ENCODE results near the gene ARHGEF1.
A peak's percentile ranks its signal among the peaks of the same experiment; 100 is the strongest.

ARHGEF1 gene

DNA sequence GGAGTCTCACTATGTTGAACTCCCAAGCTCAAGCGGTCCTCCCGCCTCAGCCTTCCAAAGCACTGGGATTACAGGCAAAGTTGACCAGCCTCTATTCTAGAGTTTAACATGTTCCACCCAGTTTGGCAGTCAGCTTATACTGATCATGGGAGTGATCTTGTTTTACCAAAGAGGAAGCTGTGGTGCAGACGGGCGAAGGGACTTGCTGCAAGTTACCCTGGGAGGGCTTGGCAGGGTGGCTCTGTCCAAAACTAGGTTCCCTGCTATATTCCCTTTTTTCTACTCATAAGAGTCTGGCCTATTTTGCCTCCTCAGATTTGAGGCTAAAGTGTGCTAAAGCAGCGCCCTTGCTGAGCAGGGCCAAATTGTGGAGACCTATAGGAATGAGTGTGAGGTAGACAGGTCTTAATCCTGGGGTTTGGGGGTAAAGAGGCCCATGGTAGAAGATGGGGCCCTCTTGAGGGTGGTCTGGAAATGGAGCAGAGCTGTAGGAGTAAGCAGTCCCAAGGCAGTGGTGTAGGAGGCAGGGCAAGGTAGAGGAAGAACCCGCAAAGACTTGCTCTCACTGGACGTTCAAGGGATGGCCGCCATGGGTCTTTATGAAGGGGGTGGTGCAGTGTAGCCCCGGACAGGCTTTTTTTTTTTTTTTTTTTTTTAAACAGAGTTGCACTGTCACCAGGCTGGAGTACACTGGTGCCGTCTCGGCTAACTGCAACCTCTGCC is 19.6 kb upstream of the ARHGEF1 start:
- TF ChIP-seq, protein P1, sequence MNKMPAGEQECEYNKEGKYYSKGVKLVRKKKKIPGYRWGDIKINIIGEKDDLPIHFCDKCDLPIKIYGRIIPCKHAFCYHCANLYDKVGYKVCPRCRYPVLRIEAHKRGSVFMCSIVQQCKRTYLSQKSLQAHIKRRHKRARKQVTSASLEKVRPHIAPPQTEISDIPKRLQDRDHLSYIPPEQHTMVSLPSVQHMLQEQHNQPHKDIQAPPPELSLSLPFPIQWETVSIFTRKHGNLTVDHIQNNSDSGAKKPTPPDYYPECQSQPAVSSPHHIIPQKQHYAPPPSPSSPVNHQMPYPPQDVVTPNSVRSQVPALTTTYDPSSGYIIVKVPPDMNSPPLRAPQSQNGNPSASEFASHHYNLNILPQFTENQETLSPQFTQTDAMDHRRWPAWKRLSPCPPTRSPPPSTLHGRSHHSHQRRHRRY (tag by site-specific recombination; IDR thresholded peaks at IDR 0.05), result no peak
- TF ChIP-seq ZNF121 (tag by site-specific recombination; IDR thresholded peaks at IDR 0.05) (no peak), ZNF112 (tag by site-specific recombination; IDR thresholded peaks at IDR 0.05) (no peak), ZIC2 (tag by site-specific recombination; IDR thresholded peaks at IDR 0.05) (no peak)
- ChIA-PET CTCF (interaction anchor here (0.6 to 2.2 kb wide), 4 partner anchors 10 to 578 kb away, joined by 3 to 19 read pairs (median 5); no protein-coding TSS in a partner anchor), POLR2A (interaction anchor here (0.6 to 3.2 kb wide), 5 partner anchors 9 to 1706 kb away, joined by 3 to 22 read pairs (median 7); partner anchors contain the start of gene RABAC1)
- Histone ChIP-seq H3K4me3 (ENCODE audit: low read depth, low read length) (no peak overlapping the region), H3K9me3 (ENCODE audit: control insufficient read depth, insufficient read depth, low read depth, low read length) (no peaks in the 10 kb centered on the region), H3K36me3 (ENCODE audit: control insufficient read depth in 2 of 2, insufficient read depth in 1 of 2, low read length in 2 of 2) (peaks cover 77% of the 10 kb centered on the region in 2 experiments), H3K4me1 (ENCODE audit: control insufficient read depth, insufficient read depth, low read length) (peaks cover 31% of the 10 kb centered on the region), H3K27ac (ENCODE audit: extremely low read depth, low read depth, low read length) (peak overlapping the region; percentile 100)

- H3K4me3 ChIP-seq (ENCODE audit: low read depth, low read length), result no peak overlapping the region
- no peaks in the 10 kb centered on the region for H3K9me3 ChIP-seq (ENCODE audit: control insufficient read depth, insufficient read depth, low read depth, low read length)
- peaks cover 31% of the 10 kb centered on the region for H3K4me1 ChIP-seq (ENCODE audit: control insufficient read depth, insufficient read depth, low read length)
- H3K27ac ChIP-seq (ENCODE audit: extremely low read depth, low read depth, low read length), result peak overlapping the region; percentile 54
- TF ChIP-seq ZNF223 (tag by site-specific recombination; IDR thresholded peaks at IDR 0.05) (no peak), ZNF629 (tag by site-specific recombination; IDR thresholded peaks at IDR 0.05) (no peak), ZNF335 (tag by site-specific recombination; conservative IDR thresholded peaks at IDR 0.05) (no peak), ZNF548 (tag by site-specific recombination; IDR thresholded peaks at IDR 0.05) (no peak), ZNF513 (tag by site-specific recombination; IDR thresholded peaks at IDR 0.05) (no peak), ZNF791 (tag by site-specific recombination; IDR thresholded peaks at IDR 0.05) (no peak), PRDM6 (tag by site-specific recombination; IDR thresholded peaks at IDR 0.05) (no peak), ZNF37A (tag by site-specific recombination; IDR thresholded peaks at IDR 0.05) (no peak), YY1 (tag by site-specific recombination; IDR thresholded peaks at IDR 0.05) (no peak), ZNF654 (tag by site-specific recombination; IDR thresholded peaks at IDR 0.05; ENCODE audit: low read depth) (no peak), PRDM1 (tag by site-specific recombination; IDR thresholded peaks at IDR 0.05) (no peak)
- TF ChIP-seq, protein P2, sequence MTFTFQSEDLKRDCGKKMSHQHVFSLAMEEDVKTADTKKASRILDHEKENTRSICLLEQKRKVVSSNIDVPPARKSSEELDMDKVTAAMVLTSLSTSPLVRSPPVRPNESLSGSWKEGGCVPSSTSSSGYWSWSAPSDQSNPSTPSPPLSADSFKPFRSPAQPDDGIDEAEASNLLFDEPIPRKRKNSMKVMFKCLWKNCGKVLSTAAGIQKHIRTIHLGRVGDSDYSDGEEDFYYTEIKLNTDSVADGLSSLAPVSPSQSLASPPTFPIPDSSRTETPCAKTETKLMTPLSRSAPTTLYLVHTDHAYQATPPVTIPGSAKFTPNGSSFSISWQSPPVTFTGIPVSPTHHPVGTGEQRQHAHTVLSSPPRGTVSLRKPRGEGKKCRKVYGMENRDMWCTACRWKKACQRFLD (tag by site-specific recombination; IDR thresholded peaks at IDR 0.05), result no peak
- TF ChIP-seq, protein P3, sequence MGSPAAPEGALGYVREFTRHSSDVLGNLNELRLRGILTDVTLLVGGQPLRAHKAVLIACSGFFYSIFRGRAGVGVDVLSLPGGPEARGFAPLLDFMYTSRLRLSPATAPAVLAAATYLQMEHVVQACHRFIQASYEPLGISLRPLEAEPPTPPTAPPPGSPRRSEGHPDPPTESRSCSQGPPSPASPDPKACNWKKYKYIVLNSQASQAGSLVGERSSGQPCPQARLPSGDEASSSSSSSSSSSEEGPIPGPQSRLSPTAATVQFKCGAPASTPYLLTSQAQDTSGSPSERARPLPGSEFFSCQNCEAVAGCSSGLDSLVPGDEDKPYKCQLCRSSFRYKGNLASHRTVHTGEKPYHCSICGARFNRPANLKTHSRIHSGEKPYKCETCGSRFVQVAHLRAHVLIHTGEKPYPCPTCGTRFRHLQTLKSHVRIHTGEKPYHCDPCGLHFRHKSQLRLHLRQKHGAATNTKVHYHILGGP (tag by site-specific recombination; IDR thresholded peaks at IDR 0.05), result no peak
- TF ChIP-seq, protein P4, sequence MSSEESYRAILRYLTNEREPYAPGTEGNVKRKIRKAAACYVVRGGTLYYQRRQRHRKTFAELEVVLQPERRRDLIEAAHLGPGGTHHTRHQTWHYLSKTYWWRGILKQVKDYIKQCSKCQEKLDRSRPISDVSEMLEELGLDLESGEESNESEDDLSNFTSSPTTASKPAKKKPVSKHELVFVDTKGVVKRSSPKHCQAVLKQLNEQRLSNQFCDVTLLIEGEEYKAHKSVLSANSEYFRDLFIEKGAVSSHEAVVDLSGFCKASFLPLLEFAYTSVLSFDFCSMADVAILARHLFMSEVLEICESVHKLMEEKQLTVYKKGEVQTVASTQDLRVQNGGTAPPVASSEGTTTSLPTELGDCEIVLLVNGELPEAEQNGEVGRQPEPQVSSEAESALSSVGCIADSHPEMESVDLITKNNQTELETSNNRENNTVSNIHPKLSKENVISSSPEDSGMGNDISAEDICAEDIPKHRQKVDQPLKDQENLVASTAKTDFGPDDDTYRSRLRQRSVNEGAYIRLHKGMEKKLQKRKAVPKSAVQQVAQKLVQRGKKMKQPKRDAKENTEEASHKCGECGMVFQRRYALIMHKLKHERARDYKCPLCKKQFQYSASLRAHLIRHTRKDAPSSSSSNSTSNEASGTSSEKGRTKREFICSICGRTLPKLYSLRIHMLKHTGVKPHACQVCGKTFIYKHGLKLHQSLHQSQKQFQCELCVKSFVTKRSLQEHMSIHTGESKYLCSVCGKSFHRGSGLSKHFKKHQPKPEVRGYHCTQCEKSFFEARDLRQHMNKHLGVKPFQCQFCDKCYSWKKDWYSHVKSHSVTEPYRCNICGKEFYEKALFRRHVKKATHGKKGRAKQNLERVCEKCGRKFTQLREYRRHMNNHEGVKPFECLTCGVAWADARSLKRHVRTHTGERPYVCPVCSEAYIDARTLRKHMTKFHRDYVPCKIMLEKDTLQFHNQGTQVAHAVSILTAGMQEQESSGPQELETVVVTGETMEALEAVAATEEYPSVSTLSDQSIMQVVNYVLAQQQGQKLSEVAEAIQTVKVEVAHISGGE (tag by site-specific recombination; conservative IDR thresholded peaks at IDR 0.05; ENCODE audit: low read depth), result no peak
- TF ChIP-seq, protein P5, sequence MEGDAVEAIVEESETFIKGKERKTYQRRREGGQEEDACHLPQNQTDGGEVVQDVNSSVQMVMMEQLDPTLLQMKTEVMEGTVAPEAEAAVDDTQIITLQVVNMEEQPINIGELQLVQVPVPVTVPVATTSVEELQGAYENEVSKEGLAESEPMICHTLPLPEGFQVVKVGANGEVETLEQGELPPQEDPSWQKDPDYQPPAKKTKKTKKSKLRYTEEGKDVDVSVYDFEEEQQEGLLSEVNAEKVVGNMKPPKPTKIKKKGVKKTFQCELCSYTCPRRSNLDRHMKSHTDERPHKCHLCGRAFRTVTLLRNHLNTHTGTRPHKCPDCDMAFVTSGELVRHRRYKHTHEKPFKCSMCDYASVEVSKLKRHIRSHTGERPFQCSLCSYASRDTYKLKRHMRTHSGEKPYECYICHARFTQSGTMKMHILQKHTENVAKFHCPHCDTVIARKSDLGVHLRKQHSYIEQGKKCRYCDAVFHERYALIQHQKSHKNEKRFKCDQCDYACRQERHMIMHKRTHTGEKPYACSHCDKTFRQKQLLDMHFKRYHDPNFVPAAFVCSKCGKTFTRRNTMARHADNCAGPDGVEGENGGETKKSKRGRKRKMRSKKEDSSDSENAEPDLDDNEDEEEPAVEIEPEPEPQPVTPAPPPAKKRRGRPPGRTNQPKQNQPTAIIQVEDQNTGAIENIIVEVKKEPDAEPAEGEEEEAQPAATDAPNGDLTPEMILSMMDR (tag by site-specific recombination; IDR thresholded peaks at IDR 0.05), result no peak
- peaks cover 86 to 88% of the 10 kb centered on the region in 2 experiments for H3K36me3 ChIP-seq (ENCODE audit: control insufficient read depth in 2 of 2, insufficient read depth in 1 of 2, low read length in 2 of 2)
- ChIA-PET POLR2A (interaction anchor here (0.6 to 3.2 kb wide), 6 partner anchors 8 to 209 kb away, joined by 4 to 22 read pairs (median 6); partner anchors contain the start of gene RABAC1), CTCF (interaction anchor here (0.7 kb wide), 2 partner anchors 9 to 479 kb away, joined by 3 read pairs; no protein-coding TSS in a partner anchor)
Observed at GRCh38 chr19:41864374-41864773, 18.6 kb upstream of the ARHGEF1 start.
